ENCODE data around the gene OSMR.

Gene OSMR

GRCh38 chr5:38845526-38846378 lies at the start of gene OSMR:
Gene OSMR (plus strand): TSS chr5:38846012. CDS start chr5:38869045, 23,033 bp downstream.
- DNase-seq, result no peak

DNA sequence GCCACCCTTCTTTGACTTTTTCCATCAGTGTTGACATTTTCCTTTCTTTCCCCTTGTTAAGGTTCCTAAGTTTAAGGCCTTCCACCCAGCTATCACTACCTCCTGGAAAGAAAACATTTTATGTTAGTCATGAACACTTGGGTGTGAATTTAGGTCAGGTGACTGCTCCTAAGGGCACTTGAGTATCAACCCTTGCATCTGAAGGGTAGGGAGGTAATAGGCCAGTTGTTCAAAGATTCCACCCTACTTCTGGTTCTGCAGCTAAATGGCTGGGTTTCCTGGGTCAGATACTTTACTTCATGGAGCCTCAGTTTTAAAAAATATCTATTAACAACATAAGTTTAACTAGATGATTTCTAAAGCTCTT lies 49.1 kb upstream of the OSMR start:
- no peak for DNase-seq

- DNase-seq, result no peak
Measured at GRCh38 chr5:38797838-38798237, 48.0 kb upstream of the OSMR start.

- DNase-seq, result no peak
Measured at GRCh38 chr5:38799556-38800377, 46.0 kb upstream of the OSMR start.

GRCh38 chr5:38800515-38800914 lies 45.3 kb upstream of the OSMR start:
- no peak for DNase-seq

DNA sequence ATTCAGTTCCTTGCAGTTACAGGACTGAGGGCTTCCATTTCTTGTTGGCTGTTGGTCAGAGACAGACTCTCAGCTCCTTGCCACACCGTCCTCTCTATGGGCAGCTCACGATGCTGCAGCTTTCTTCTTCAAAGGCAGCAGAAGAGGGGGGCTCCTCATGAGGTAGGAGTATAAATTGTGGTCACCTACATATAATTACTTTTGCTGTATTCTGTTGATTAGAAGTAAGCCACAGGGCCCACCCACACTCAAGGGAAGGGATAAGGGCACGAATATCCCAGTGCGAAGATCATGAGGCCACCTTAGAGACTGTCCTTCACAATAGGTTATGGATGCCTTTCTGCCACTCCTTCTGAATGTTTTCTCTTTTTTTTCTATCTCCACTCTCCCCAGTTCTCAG lies 43.7 kb upstream of the OSMR start:
- no peak for DNase-seq

- DNase-seq, result no peak
Measured at GRCh38 chr5:38803246-38803645, 42.6 kb upstream of the OSMR start.

GRCh38 chr5:38806775-38807258 lies 39.0 kb upstream of the OSMR start:
- DNase-seq, result no peak

DNA sequence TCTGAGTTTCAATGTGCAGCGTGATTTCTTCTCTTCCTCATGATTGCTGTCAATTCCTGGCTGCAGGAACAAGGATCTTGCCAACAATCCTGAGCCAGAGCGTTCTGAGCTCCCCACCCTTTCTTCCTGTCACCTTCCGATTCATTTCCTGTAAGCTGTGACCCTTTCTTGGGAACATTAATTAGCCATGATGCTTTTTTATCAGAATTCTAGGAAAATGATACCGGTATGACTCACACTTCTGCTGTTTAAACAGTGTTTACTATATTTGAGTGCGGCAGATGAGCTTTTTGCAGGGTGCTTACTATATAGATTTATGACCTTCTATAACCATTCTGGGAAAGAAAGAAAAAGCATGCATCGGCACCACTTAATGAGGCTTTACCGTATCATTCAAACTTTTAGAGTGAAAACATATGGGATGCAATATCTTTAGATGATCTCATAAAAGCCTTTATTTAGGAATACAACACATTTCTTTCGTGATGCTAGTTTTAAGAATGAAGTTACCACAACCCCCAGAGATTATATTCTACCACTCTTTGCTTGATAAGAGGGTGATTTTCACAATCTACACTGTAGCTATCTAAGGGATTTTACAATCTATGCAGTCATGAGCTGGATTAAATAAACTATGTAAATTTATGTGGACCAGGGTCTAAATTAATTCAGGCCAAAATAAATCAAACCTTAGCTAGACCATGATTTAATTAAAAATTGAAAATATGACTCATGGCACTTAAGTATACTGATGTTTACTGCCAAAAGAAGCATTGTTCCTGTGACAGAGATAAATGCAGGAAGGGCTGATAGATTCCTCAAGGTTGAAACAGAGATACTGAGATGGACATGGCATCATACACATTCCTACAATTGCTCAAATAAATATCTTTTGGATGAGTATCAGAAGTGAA lies 38.0 kb upstream of the OSMR start:
- no peak for DNase-seq

GRCh38 chr5:38808666-38809343 lies 37.0 kb upstream of the OSMR start:
- no peak for DNase-seq

DNA sequence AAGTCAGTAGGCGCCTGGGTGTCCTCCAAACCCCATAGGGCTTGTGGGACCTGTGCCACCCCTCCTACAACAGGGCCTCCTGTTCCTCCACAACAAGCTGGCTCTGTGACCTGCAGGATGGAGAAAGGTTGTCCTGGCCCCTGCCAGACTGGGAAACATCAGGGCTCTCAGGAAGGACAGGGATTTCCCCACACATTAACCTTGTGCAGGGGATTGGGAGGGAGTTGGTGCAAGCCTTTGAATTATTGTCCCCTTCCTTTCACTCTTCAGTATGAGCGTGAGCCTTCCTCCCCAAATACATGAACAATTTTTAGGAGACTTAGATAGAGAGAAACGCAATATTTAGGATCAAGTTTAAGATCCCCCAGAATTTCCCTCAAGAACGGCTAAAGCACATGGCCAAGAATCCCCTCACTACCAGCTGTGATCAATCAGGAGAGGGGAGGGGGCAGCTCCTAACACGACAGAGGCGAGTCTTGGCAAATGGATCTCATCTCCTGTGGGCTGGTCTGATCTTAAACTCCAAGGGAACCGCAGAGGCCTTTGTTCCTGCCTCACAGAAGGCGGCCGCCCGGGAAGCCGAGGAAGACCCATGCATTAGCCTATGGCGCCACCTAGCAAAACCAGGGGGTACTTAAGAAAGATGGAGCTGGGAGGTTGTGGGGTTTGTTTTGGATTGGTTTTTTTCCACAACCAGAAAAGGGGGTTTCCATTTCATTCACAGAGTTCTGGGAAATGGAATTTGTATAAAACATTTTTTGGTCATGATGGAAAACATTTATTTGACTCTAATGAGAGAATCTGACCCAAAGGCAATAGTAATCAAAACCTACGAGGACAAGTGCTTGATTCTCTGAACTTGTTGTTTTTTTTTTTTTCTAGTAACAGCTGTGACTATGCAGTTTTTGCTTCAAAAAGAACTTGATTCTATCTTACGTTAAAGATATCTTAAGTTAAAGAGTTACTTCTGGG lies 36.1 kb upstream of the OSMR start:
- DNase-seq, result peak; percentile 31

- DNase-seq, result no peak
Measured at GRCh38 chr5:38814879-38815278, 30.9 kb upstream of the OSMR start.

- DNase-seq, result no peak
Measured at GRCh38 chr5:38816083-38817030, 29.5 kb upstream of the OSMR start.

- DNase-seq, result no peak
Measured at GRCh38 chr5:38821679-38822078, 24.1 kb upstream of the OSMR start.

- DNase-seq, result no peak
Measured at GRCh38 chr5:38823503-38823902, 22.3 kb upstream of the OSMR start.

- DNase-seq, result no peak
Measured at GRCh38 chr5:38824821-38825220, 21.0 kb upstream of the OSMR start.

DNA sequence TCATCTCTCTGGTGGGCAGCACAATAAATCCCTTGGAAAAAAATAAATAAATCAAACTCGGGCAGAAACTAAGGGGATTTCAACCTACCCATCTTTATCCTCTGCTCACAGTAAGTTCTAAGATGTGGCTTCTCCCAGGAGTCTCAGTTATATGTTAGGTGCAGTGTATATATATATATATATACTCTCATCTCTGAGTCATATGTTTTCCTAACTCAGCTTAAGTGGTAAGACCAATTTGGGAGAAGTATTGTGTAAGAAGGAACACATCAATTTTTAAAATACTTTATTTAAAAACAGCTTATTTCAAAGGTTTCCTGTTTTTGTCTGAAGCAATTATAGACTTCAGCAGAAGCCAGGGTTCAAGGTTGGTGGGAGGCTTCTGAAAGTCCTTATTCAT lies 20.3 kb upstream of the OSMR start:
- DNase-seq, result no peak

DNA sequence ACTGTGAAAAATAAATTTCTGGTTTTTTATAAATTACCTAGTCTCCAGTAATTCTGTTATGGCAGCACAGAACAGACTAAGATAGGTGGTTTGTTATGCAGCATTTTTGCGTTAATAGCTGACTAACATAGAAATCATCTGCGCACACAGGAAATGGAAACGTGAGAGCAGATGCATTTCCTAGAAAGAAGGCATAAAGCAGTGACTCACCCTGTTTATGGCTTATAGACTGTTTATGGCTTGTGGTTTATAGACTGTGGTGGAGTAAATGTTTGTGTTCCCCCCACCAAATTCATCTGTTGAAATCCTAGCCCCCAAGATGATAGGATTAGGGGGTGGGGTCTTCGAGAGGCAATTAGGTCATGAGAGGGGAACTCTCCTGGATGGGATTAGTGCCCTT lies 18.3 kb upstream of the OSMR start:
- no peak for DNase-seq

DNA sequence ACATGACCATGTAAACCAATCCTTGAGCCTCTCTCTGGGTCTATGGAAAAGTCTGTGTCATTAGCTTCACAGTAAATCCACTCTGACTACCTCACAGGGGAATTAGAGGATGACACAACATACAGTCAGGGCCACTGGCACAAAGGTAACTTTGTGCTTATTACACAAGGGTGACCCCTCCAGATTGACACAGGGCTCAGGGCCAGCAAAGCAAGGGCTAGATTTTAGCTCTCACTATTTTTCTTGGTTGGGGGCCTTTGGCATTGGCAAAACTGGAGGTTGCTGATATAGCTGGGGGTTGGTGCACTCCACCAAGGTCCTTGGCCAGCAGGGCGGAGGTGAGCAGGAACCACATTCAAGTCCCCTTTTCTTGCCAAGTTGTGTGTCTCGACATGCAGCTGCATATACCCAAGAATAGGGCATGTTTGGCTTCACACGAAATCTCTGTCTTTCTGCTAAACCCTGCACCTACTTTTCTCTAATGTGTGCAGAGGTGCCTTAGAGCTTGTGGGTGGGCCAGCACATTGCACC lies 15.2 kb upstream of the OSMR start:
- DNase-seq, result no peak

DNA sequence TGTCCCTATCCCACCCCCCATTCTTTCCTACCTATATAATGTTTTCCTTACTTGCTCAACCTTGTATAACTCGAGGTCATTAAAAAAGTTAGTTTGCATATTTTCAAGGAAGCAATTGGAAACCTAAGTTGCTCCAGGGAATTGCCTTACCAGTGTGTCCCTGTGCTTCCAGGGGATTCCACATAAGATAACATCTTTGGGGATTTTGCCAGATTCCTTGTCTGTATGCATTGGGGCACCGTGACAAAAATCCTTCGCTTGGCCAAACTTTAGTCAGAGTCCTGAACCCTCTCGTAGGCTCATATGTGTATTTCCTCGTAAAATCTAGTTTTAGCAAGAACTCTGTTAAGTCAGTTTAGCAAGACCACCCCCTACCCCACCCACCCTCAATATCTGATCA lies 14.7 kb upstream of the OSMR start:
- no peak for DNase-seq
